AG09319 (cell line): ENCODE measurements around the gene ALX4.

Source experiments
- DNase-seq: peaks from one replicate; pipeline ENCODE4 v3.0.0-alpha.2; 2010; ENCODE audit warnings: low read depth; ENCODE audit errors: extremely low read depth
- TF ChIP-seq, protein P1 (sequence below): IDR thresholded peaks from 2 replicates; pipeline ENCODE4 v1.5.1; 2011; ENCODE audit warnings: low read depth, mild to moderate bottlenecking, inconsistent platforms, low read length, moderate library complexity

The ALX4 gene

DNA sequence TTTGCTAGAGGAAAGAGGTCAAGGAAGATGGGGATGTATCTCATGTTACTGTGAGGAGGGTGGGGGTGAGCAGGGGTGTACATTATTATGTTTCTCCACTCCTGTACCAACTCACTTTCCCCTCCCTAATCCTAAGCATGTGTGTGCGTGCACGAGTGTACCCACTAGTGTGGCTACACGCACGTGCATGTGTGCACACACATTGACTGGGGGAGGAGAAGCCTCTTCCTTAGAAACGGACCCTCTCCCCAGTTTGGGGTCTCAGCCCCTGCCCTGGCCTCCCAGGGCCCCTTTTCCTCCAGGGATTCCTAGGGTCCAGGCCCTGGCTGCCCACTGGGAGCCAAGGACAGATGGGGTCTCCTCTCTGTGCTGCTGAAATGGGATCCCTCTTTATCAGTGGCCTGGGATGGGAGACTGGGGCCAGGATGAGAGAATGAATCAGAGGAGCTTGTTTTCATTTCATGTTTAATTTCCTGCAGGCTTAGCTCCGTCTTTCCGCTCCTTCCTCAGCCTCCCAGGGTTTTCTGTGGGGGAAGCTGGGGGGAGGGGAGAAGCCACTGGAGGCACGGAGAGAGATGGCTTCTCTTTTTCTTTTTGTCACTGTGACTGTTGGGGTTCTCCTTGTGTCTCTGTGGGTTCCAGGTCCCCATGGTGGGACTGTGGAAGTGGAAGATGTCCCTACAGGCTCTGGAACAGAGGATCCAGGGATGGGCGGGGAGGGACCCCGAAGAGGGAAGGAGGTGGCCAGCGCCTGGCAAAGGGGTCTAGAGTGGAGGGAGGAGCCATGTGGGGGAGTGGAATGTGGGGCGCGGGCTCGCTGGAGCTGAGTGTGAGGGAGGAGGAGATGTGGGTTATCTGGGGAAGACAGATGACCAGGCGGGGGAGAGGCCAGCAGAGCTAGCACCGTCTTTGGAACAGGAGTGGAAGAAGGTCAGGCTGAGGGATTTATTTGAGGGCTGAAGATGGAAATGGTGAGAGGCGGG lies 40.3 kb downstream of the ALX4 start:
- TF ChIP-seq, protein P1, sequence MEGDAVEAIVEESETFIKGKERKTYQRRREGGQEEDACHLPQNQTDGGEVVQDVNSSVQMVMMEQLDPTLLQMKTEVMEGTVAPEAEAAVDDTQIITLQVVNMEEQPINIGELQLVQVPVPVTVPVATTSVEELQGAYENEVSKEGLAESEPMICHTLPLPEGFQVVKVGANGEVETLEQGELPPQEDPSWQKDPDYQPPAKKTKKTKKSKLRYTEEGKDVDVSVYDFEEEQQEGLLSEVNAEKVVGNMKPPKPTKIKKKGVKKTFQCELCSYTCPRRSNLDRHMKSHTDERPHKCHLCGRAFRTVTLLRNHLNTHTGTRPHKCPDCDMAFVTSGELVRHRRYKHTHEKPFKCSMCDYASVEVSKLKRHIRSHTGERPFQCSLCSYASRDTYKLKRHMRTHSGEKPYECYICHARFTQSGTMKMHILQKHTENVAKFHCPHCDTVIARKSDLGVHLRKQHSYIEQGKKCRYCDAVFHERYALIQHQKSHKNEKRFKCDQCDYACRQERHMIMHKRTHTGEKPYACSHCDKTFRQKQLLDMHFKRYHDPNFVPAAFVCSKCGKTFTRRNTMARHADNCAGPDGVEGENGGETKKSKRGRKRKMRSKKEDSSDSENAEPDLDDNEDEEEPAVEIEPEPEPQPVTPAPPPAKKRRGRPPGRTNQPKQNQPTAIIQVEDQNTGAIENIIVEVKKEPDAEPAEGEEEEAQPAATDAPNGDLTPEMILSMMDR: no peak
- peak; percentile 15 for DNase-seq

DNA sequence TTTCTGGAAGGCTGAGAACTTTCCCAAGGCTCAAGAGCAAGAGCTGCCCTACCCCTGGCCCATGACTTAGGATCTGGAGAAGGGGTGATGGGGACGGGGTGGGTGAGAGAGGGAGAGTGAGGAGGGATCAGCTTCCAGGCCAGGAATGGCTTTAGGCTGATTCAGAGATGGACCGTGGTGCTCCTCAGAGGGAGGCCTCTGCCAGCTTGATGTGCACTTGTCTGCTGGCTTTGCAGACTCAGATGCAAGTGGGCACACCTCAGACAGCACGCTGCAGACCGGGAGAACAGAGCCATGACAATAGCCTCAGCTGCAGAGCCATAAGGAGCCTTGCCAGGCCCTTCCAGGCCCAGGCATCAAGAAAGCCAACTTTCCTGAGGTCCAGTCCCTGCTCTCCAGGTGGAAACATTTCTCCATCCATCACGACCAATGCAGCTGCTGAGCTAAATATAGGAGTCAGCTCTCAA lies 41.3 kb downstream of the ALX4 start:
- TF ChIP-seq, protein P1: no peak
- DNase-seq: no peak

DNA sequence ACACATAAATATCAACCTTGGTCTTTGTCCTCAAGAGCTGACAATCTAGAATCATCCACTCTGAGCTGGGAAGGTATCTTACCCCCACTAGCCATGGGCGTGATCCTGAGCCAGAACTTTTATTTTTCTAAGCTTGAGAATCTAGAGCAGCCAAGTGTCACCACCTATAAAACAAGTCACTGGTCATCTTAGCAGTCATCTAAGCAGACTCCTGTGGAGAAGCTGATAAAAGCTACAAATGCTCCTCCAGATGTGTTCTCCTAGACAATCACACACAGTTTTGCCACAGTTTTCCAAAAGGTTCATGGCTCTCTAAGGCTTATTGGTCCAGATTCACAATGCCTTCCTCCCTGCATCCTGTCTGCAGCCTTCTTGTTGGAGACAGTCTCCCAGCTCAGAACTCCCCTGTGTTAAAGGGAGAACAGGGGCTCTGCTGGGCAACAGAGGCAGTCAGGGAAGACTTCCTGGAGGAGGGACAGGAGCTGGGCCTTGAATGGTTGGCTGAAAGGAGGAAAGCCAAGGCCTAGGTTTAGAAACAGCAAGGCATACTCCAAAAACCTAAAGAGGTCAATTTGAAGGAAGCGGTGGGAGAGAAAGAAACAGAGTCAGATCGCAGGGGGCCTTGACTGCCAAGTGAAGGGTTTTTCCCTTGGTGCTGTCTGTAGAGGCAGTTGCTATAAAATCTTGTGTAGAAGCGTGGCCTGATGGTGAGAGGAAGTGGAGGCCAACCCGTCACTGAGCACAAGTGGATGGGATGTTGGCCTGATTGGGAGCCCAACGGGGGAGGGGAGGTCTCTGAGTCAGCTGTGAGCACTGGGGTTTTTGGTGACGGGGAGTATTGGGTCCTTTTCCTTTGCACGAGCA lies 42.0 kb downstream of the ALX4 start:
- TF ChIP-seq, protein P1: no peak
- no peak for DNase-seq

DNA sequence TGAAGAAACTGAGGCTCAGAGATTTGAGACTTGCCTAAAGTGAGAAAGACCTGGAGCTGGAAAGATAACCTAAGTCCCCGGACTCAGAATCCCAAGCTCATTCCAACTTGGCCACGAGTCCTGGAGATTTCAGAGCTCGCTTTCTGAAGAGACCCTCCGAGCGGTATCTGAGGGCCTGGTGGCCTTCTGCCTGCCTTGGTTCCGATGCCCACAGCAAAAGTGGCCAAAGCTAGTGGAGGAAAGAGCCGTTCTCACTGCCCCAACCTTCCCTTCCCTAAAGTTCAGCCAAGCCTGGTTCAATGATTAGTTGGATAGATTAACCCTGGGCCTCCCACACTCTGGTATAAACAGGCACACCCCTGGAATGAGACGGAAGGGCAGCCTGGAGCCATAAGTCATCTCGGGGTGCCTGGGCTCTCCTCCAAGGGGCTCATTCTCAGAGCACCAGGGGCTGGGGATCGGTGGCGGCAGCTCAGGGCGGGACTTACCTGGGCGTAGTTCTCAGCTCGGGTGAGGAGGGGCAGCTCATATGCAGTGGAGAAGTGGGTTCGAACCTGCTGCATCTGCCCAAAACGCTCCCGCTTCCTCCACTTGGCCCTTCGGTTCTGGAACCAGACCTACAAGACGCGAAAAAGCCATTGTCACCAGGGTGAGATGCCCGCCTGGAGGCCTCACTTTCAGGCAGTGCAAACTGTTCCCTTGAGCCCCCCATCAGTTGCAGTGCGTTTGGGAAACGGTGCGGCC lies 42.8 kb downstream of the ALX4 start:
- TF ChIP-seq, protein P1: no peak
- no peak for DNase-seq

DNA sequence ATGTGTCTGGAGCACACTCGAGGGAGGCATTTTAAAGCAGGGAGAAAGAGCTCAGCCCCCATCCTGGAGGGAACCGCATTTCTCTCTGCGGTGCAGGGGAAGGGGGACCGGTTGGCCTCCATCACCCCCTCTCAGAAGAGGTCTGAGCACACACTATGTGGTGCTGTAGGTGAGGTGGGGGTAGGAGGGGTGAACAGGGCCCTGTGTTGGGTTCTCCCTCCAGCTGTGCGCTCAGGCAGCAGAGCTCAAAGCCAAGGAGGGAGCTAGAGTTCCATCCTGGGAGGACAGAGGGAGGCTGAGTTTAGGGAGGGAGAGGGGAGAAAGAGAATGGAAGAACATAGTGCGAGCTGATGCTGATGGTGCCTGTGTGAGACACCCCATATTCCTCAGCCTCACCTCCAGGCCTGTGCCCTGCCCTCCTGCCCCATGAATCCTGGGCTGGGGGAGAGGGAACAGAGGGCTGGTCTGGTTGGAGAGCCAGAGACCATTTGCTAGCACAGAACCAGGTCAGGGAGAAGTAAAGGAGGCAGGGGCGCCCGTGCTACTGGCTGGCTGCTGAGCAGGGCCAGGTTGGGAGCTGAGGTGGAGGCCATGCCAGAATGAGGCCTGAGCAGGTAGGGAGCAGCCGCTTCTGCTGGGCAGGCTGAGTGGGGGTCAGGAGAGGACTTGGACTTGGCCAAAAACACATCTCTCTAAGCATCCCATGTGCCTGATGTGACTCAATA lies 43.7 kb downstream of the ALX4 start:
- no peak for DNase-seq
- TF ChIP-seq, protein P1: no peak

DNA sequence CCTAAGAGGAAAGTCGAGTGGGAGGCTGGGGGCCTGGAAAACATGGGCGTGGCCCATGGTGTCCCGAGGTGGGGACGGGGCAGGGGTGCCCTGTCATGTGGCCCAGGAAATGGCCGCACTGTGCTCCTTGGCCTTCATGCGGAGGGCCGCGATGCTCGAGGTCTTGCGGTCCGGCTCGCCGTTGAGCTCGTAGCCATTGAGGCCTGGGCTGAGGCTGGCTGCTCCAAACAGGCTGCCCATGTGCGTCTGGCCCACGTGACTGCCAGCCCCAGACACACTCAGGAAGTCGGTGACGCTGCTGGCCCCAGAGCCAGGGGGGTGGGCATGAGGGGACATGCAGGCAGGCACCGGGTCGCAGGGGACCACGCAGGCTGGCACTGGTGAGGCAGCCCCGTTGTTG lies 45.2 kb downstream of the ALX4 start:
- DNase-seq: no peak
- TF ChIP-seq, protein P1: no peak
